GM12878 (cell line): ENCODE data around the gene PRKN.

Experiments
- CHD2 ChIP-seq: IDR thresholded peaks from 2 replicates; pipeline ENCODE4 v1.6.1; 2011; ENCODE audit warnings: low read depth, low read length, improper control_type of control experiment, borderline replicate concordance
- CTCF ChIP-seq, 3 experiments: IDR thresholded peaks in 2 of 3; conservative IDR thresholded peaks in 1 of 3; 2 replicates each; pipeline ENCODE4 v1.5.1; 2011; ENCODE audit warnings: low read depth in 3 of 3, low read length in 3 of 3, mild to moderate bottlenecking in 3 of 3, control low read depth in 2 of 3, moderate library complexity in 2 of 3, inconsistent platforms in 1 of 3, mixed read lengths in 1 of 3; ENCODE audit not compliant: control insufficient read depth in 2 of 3, insufficient read depth in 1 of 3; ENCODE audit errors: extremely low read depth in 1 of 3
- EGR1 ChIP-seq, 2 experiments: IDR thresholded peaks; 1 replicate in 1 of 2; 2 replicates in 1 of 2; pipeline ENCODE4 v1.6.1; 2011 to 2012; ENCODE audit warnings: low read depth in 2 of 2, low read length in 2 of 2, borderline replicate concordance in 1 of 2, mild to moderate bottlenecking in 1 of 2, moderate library complexity in 1 of 2
- ESRRA ChIP-seq: IDR thresholded peaks from 2 replicates; pipeline ENCODE4 v1.6.1; 2012; ENCODE audit warnings: mild to moderate bottlenecking, low read length, improper control_type of control experiment
- FOXK2 ChIP-seq: fragments of 450-650 bp; IDR thresholded peaks from 2 replicates; pipeline ENCODE4 v1.6.1; 2017; ENCODE audit warnings: mild to moderate bottlenecking, moderate library complexity
- IKZF1 ChIP-seq: fragments of 450-650 bp; conservative IDR thresholded peaks from 2 replicates; pipeline ENCODE4 v1.6.1; 2017; ENCODE audit warnings: antibody characterized with exemption, mild to moderate bottlenecking
- POLR2A ChIP-seq: IDR thresholded peaks from 2 replicates; pipeline ENCODE4 v1.6.1; 2011; ENCODE audit warnings: low read depth, mild to moderate bottlenecking, low read length
- POLR2AphosphoS5 ChIP-seq: IDR thresholded peaks from 2 replicates; pipeline ENCODE4 v1.6.1; 2011; ENCODE audit warnings: mild to moderate bottlenecking, low read length, inconsistent platforms
- SIN3A ChIP-seq: IDR thresholded peaks from 2 replicates; pipeline ENCODE4 v1.6.1; 2012; ENCODE audit warnings: low read depth, low read length, improper control_type of control experiment
- TCF3 ChIP-seq: IDR thresholded peaks from 2 replicates; pipeline ENCODE4 v1.6.1; 2012; ENCODE audit warnings: low read depth, mild to moderate bottlenecking, low read length, borderline replicate concordance; ENCODE audit not compliant: insufficient read depth

- TF ChIP-seq IKZF1 (no peak), EGR1 (IDR thresholded peaks at IDR 0.05; ENCODE audit: borderline replicate concordance in 1 of 2, low read depth in 2 of 2, low read length in 2 of 2) (no peak), SIN3A (no peak), CTCF (IDR thresholded peaks at IDR 0.05 in 2 of 3, conservative IDR thresholded peaks at IDR 0.05 in 1 of 3; ENCODE audit: control insufficient read depth in 2 of 3, extremely low read depth in 1 of 3, insufficient read depth in 1 of 3, low read depth in 3 of 3, low read length in 3 of 3) (no peak), FOXK2 (no peak), ESRRA (no peak), POLR2A (no peak), POLR2AphosphoS5 (no peak), CHD2 (no peak), TCF3 (no peak)
Measured at GRCh38 chr6:161489626-161490306, 1237.8 kb downstream of the PRKN start.
